Panc1 (cell line): Measurements from ENCODE around the gene HABP2. TPM values are rescaled to one million over a fixed set of nuclear protein-coding genes. Genes with fewer than 3 reads are reported as not detected.

Experiments used
- ATAC-seq: fragments of 200-7000 bp; cut with Tn5 transposase; 2 replicates; pipeline ENCODE4 v1.9.1; 2020; ENCODE audit warnings: mild to moderate bottlenecking, moderate library complexity
- BruUV-seq: library from RNA; stranded (reverse); fragments of 400-500 nt; replicated peaks from 2 replicates; lab custom pipeline; 2021; lab: Mats Ljungman, UMichigan
- CTCF ChIA-PET: fragments of 300-600 bp; sonication (Branson Sonifier 250); formaldehyde crosslinking; loops from one replicate; lab custom pipeline; 2022; ENCODE audit warnings: antibody characterized with exemption; lab: Charles Lee
- POLR2A ChIA-PET: fragments of 300-600 bp; sonication (Branson Sonifier 250); formaldehyde crosslinking; loops from one replicate; lab custom pipeline; 2022; ENCODE audit warnings: antibody characterized with exemption; lab: Charles Lee
- DNase-seq: peaks from one replicate; pipeline ENCODE4 v3.0.0-alpha.2; 2010; ENCODE audit warnings: low read depth, low spot score
- H3K27ac ChIP-seq: 2 replicates; pipeline ENCODE4 v1.5.1; 2011; ENCODE audit warnings: mild to moderate bottlenecking, low read length, inconsistent platforms
- H3K27me3 ChIP-seq: fragments of 200-500 bp; sonication (Bioruptor generic); 2 replicates; pipeline ENCODE4 v1.6.0; 2014; ENCODE audit warnings: low read length, inconsistent platforms; ENCODE audit not compliant: control insufficient read depth, insufficient read depth
- H3K36me3 ChIP-seq: fragments of 200-500 bp; sonication (Bioruptor generic); 2 replicates; pipeline ENCODE4 v1.5.1; 2014; ENCODE audit warnings: inconsistent platforms, mild to moderate bottlenecking, low read length, moderate library complexity; ENCODE audit not compliant: control insufficient read depth, insufficient read depth
- H3K4me1 ChIP-seq: 2 replicates; pipeline ENCODE4 v1.5.1; 2011; ENCODE audit warnings: inconsistent platforms, mild to moderate bottlenecking, low read length, moderate library complexity; ENCODE audit not compliant: control insufficient read depth, insufficient read depth
- H3K4me3 ChIP-seq, 2 experiments: 2 replicates each; pipeline ENCODE4 v1.5.1; 2011 to 2012; ENCODE audit warnings: low read depth in 2 of 2, low read length in 2 of 2, mild to moderate bottlenecking in 2 of 2, inconsistent platforms in 1 of 2, moderate library complexity in 1 of 2
- H3K9me3 ChIP-seq: fragments of 200-500 bp; sonication (Bioruptor generic); 2 replicates; pipeline ENCODE4 v1.5.1; 2014; ENCODE audit warnings: low read depth, mild to moderate bottlenecking, inconsistent platforms, low read length, moderate library complexity; ENCODE audit not compliant: control insufficient read depth, insufficient read depth
- CTCF ChIP-seq: fragments of 450-650 bp; IDR thresholded peaks from 2 replicates; pipeline ENCODE4 v1.5.1; 2017; ENCODE audit warnings: mild to moderate bottlenecking
- POLR2AphosphoS5 ChIP-seq: IDR thresholded peaks from 2 replicates; pipeline ENCODE4 v1.6.1; 2012; ENCODE audit warnings: mild to moderate bottlenecking, low read depth, low read length, moderate library complexity
- REST ChIP-seq, 2 experiments: IDR thresholded peaks; 2 replicates each; pipeline ENCODE4 v1.6.1; 2011 to 2012; ENCODE audit warnings: low read depth in 2 of 2, control low read depth in 1 of 2, low read length in 1 of 2, mild to moderate bottlenecking in 1 of 2, moderate library complexity in 1 of 2; ENCODE audit not compliant: insufficient read depth in 1 of 2
- SIN3A ChIP-seq: IDR thresholded peaks from 2 replicates; pipeline ENCODE4 v1.6.1; 2012; ENCODE audit warnings: low read depth, mild to moderate bottlenecking, low read length, moderate library complexity, borderline replicate concordance; ENCODE audit not compliant: insufficient read depth
- TCF7L2 ChIP-seq: IDR thresholded peaks from 2 replicates; pipeline ENCODE4 v1.6.1; 2011; ENCODE audit warnings: mild to moderate bottlenecking, low read depth, low read length, inconsistent platforms
- in situ Hi-C: cut with HindIII; loops from 2 replicates; pipeline ENCODE4 v1.10.0; 2016; ENCODE audit warnings: low sequenced_read_pairs, low pct_unique_long_range_greater_than_20kb
- intact Hi-C: fragments of 100-400 bp; cut with micrococcal nuclease; formaldehyde crosslinking; loops from one replicate; pipeline ENCODE4 v1.10.0; 2022; ENCODE audit not compliant: unreplicated experiment
- total RNA-seq: library from RNA; stranded (reverse); gene quantifications from one replicate; pipeline ENCODE4 v1.2.1, GENCODE V29; 2021; ENCODE audit not compliant: unreplicated experiment

Gene HABP2
- total RNA-seq, 1 experiment from 2014 or later: 0.13 TPM

- Histone ChIP-seq H3K4me3 (no peak overlapping the region), H3K4me1 (no peaks in the 10 kb centered on the region), H3K27me3 (peaks cover 9% of the 10 kb centered on the region), H3K36me3 (no peaks in the 10 kb centered on the region), H3K9me3 (no peaks in the 10 kb centered on the region), H3K27ac (no peak overlapping the region)
- ChIA-PET POLR2A (no interaction called here), CTCF (no interaction called here)
- peak; percentile 47; the same call in 1 of the 2 replicates for ATAC-seq
- TF ChIP-seq TCF7L2: no peak
- TF ChIP-seq POLR2AphosphoS5: no peak
- TF ChIP-seq REST (IDR thresholded peaks at IDR 0.05; ENCODE audit: insufficient read depth in 1 of 2, low read depth in 2 of 2, low read length in 1 of 2): no peak
- TF ChIP-seq SIN3A: no peak
- TF ChIP-seq CTCF: no peak
- no TSS peak for BruUV-seq
- intact Hi-C loops: no loop called here
- in situ Hi-C loops: no loop called here
- no peak for DNase-seq
Measured at GRCh38 chr10:113532724-113533123, 20.1 kb upstream of the HABP2 start.

- intact Hi-C loops: no loop called here
- no peak overlapping the region for H3K27ac ChIP-seq
- CTCF ChIA-PET: no interaction called here
- POLR2A ChIA-PET: no interaction called here
- no peak overlapping the region for H3K4me3 ChIP-seq
- no peak for ATAC-seq
- peaks cover 5% of the 10 kb centered on the region; the same call in 1 of the 2 replicates for H3K27me3 ChIP-seq
- BruUV-seq: no TSS peak
- no peaks in the 10 kb centered on the region for H3K4me1 ChIP-seq
- DNase-seq: no peak
- in situ Hi-C loops: no loop called here
- TF ChIP-seq TCF7L2: no peak
- TF ChIP-seq SIN3A: no peak
- no peak for TF ChIP-seq POLR2AphosphoS5
- no peak for TF ChIP-seq CTCF
- TF ChIP-seq REST (IDR thresholded peaks at IDR 0.05; ENCODE audit: insufficient read depth in 1 of 2, low read depth in 2 of 2, low read length in 1 of 2): no peak
- H3K36me3 ChIP-seq: no peaks in the 10 kb centered on the region
- H3K9me3 ChIP-seq: no peaks in the 10 kb centered on the region
Measured at GRCh38 chr10:113533801-113534200, 19.1 kb upstream of the HABP2 start.
